ENCODE results near the gene NDUFA12. TPM values are rescaled to one million over a fixed set of nuclear protein-coding genes. Genes with fewer than 3 reads are reported as not detected.

The NDUFA12 gene
- total and polyA plus RNA-seq, 2 experiments from 2014 or later, result 132 to 152 TPM

DNA sequence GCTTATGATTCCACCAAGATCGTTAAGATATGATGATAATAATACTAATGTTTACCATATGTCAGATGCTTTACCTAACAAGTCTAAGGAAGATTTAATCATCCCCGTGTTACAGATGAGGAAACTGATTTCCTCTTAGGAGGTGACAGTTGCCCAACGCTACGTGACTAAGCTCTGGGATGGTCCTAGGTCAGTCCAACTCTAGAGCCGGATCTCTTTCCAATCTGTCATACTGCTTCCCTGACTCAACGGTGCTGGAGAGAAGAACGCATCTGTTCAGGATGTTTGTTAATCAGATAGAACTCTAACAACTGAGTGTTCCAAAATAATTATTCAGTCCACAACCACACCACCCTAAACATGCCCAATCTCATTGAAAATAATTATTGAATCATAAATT is 39.8 kb downstream of the NDUFA12 start:
- Histone ChIP-seq H3K27me3 (no peaks in the 10 kb centered on the region), H3K9me2 (replicated peaks; ENCODE audit: insufficient read depth) (no peaks in the 10 kb centered on the region), H3K36me3 (replicated peaks; ENCODE audit: insufficient read depth, low read depth) (no peaks in the 10 kb centered on the region), H2AFZ (no peak overlapping the region), H3K27ac (no peak overlapping the region), H4K20me1 (ENCODE audit: insufficient read depth, poor library complexity, severe bottlenecking) (no peaks in the 10 kb centered on the region), H3K9me3 (ENCODE audit: low read depth) (no peaks in the 10 kb centered on the region), H3K4me1 (ENCODE audit: insufficient read depth) (no peaks in the 10 kb centered on the region), H3K79me2 (no peaks in the 10 kb centered on the region), H3K4me2 (no peak overlapping the region), H3K4me3 (no peak overlapping the region)
- DNase-seq (ENCODE audit: low spot score), result no peak
- WGBS (ENCODE audit: low lambda C conversion rate, missing lambda C conversion rate), result 85% methylated on average over 7 of the region's 7 CpGs
- TF ChIP-seq, protein P1, sequence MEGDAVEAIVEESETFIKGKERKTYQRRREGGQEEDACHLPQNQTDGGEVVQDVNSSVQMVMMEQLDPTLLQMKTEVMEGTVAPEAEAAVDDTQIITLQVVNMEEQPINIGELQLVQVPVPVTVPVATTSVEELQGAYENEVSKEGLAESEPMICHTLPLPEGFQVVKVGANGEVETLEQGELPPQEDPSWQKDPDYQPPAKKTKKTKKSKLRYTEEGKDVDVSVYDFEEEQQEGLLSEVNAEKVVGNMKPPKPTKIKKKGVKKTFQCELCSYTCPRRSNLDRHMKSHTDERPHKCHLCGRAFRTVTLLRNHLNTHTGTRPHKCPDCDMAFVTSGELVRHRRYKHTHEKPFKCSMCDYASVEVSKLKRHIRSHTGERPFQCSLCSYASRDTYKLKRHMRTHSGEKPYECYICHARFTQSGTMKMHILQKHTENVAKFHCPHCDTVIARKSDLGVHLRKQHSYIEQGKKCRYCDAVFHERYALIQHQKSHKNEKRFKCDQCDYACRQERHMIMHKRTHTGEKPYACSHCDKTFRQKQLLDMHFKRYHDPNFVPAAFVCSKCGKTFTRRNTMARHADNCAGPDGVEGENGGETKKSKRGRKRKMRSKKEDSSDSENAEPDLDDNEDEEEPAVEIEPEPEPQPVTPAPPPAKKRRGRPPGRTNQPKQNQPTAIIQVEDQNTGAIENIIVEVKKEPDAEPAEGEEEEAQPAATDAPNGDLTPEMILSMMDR (IDR thresholded peaks at IDR 0.05; ENCODE audit: poor library complexity), result no peak
- no peak for TF ChIP-seq EZH2phosphoT487 (IDR thresholded peaks at IDR 0.05; ENCODE audit: low read depth, severe bottlenecking, unreplicated experiment)
- no peak for TF ChIP-seq EZH2 (IDR thresholded peaks at IDR 0.05; ENCODE audit: borderline replicate concordance)

DNA sequence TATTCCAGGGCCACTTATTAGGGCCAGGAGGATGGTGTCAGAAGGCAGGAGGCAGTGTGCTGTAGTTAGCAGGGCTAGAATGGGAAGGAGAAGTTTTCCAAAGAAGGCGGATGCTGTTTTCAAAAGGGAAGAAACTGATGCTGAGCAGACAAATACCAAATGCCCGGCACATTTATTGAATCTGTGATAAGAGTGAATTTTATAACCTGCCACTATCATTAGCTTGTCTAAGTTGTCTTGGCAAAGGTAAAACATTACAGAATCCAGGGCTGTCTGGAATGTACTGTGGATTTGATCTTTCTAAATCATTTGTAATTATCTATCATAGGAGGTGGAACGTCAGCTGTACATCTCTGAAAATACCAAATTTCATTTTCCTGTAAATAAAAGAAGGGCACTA is 40.8 kb downstream of the NDUFA12 start:
- Histone ChIP-seq H3K79me2 (no peaks in the 10 kb centered on the region), H3K4me2 (no peak overlapping the region), H3K36me3 (replicated peaks; ENCODE audit: insufficient read depth, low read depth) (no peaks in the 10 kb centered on the region), H4K20me1 (ENCODE audit: insufficient read depth, poor library complexity, severe bottlenecking) (no peaks in the 10 kb centered on the region), H3K9me2 (replicated peaks; ENCODE audit: insufficient read depth) (no peaks in the 10 kb centered on the region), H2AFZ (no peak overlapping the region), H3K27me3 (no peaks in the 10 kb centered on the region), H3K4me1 (ENCODE audit: insufficient read depth) (no peaks in the 10 kb centered on the region), H3K27ac (no peak overlapping the region), H3K4me3 (no peak overlapping the region), H3K9me3 (ENCODE audit: low read depth) (no peaks in the 10 kb centered on the region)
- 40% methylated on average over 3 of the region's 3 CpGs for WGBS (ENCODE audit: low lambda C conversion rate, missing lambda C conversion rate)
- TF ChIP-seq, protein P1 (IDR thresholded peaks at IDR 0.05; ENCODE audit: poor library complexity), result no peak
- TF ChIP-seq EZH2 (IDR thresholded peaks at IDR 0.05; ENCODE audit: borderline replicate concordance) (no peak), EZH2phosphoT487 (IDR thresholded peaks at IDR 0.05; ENCODE audit: low read depth, severe bottlenecking, unreplicated experiment) (no peak)
- DNase-seq (ENCODE audit: low spot score), result no peak

DNA sequence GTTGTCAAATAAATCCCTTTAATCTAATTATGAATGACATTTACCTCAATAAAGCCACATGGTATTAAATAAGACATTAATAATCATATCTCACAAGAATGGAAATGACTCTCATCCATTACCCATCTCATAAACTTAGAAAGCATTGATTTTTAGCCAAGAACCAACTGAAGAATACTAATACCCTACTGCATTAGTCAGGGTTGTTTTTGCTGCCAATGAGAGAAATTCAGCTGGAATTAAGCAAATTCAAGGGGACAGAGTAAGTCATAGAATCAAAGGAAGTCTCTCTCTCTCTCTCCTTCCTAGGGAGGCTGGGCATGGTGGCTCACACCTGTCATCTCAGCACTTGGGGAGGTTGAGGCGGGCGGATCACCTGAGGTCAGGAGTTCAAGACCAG is 41.6 kb downstream of the NDUFA12 start:
- Histone ChIP-seq H2AFZ (no peak overlapping the region), H3K79me2 (no peaks in the 10 kb centered on the region), H3K36me3 (replicated peaks; ENCODE audit: insufficient read depth, low read depth) (no peaks in the 10 kb centered on the region), H3K27ac (no peak overlapping the region), H4K20me1 (ENCODE audit: insufficient read depth, poor library complexity, severe bottlenecking) (no peaks in the 10 kb centered on the region), H3K9me3 (ENCODE audit: low read depth) (no peaks in the 10 kb centered on the region), H3K4me1 (ENCODE audit: insufficient read depth) (no peaks in the 10 kb centered on the region), H3K4me3 (no peak overlapping the region), H3K4me2 (no peak overlapping the region), H3K27me3 (no peaks in the 10 kb centered on the region), H3K9me2 (replicated peaks; ENCODE audit: insufficient read depth) (no peaks in the 10 kb centered on the region)
- TF ChIP-seq EZH2phosphoT487 (IDR thresholded peaks at IDR 0.05; ENCODE audit: low read depth, severe bottlenecking, unreplicated experiment) (no peak), EZH2 (IDR thresholded peaks at IDR 0.05; ENCODE audit: borderline replicate concordance) (no peak)
- TF ChIP-seq, protein P1 (IDR thresholded peaks at IDR 0.05; ENCODE audit: poor library complexity), result no peak
- 90% methylated on average over 2 of the region's 2 CpGs for WGBS (ENCODE audit: low lambda C conversion rate, missing lambda C conversion rate)
- no peak for DNase-seq (ENCODE audit: low spot score)

GRCh38 chr12:94961256-94961824 is 42.2 kb downstream of the NDUFA12 start:
- Histone ChIP-seq H3K4me2 (no peak overlapping the region), H3K4me3 (no peak overlapping the region), H3K4me1 (ENCODE audit: insufficient read depth) (no peaks in the 10 kb centered on the region), H3K36me3 (replicated peaks; ENCODE audit: insufficient read depth, low read depth) (no peaks in the 10 kb centered on the region), H2AFZ (no peak overlapping the region), H3K9me2 (replicated peaks; ENCODE audit: insufficient read depth) (no peaks in the 10 kb centered on the region), H3K9me3 (ENCODE audit: low read depth) (no peaks in the 10 kb centered on the region), H4K20me1 (ENCODE audit: insufficient read depth, poor library complexity, severe bottlenecking) (no peaks in the 10 kb centered on the region), H3K27me3 (no peaks in the 10 kb centered on the region), H3K79me2 (no peaks in the 10 kb centered on the region), H3K27ac (no peak overlapping the region)
- DNase-seq (ENCODE audit: low spot score), result no peak
- TF ChIP-seq EZH2phosphoT487 (IDR thresholded peaks at IDR 0.05; ENCODE audit: low read depth, severe bottlenecking, unreplicated experiment), result no peak
- TF ChIP-seq, protein P1 (IDR thresholded peaks at IDR 0.05; ENCODE audit: poor library complexity), result no peak
- TF ChIP-seq EZH2 (IDR thresholded peaks at IDR 0.05; ENCODE audit: borderline replicate concordance), result no peak
